ENCODE results near the gene PRR30. TPM values are rescaled to one million over a fixed set of nuclear protein-coding genes. Genes with fewer than 3 reads are reported as not detected.
A peak's percentile ranks its signal among the peaks of the same experiment; 100 is the strongest.

Gene PRR30
- total RNA-seq, 1 experiment from 2014 or later: not detected

- TF ChIP-seq ZNF274 (IDR thresholded peaks at IDR 0.05; ENCODE audit: low read depth, low read length) (no peak), POLR2A (IDR thresholded peaks at IDR 0.05; ENCODE audit: borderline replicate concordance, extremely low read depth, insufficient read depth, insufficient read length) (no peak)
These were observed 50.6 kb downstream of the PRR30 start (continued) for GRCh38 chr2:27088634-27089033.

GRCh38 chr2:27087823-27088410 lies 51.3 kb downstream of the PRR30 start:
- Histone ChIP-seq H4K20me1 (ENCODE audit: insufficient read depth) (no peaks in the 10 kb centered on the region), H3K9me3 (ENCODE audit: control insufficient read depth in 1 of 2, insufficient read depth in 1 of 2, low read depth in 1 of 2, low read length in 2 of 2) (no peaks in the 10 kb centered on the region), H3K79me2 (ENCODE audit: insufficient read depth, low read length) (no peaks in the 10 kb centered on the region), H3K9ac (ENCODE audit: low read length) (no peak overlapping the region), H3K4me2 (ENCODE audit: low read length) (peak overlapping the region; percentile 98; the same call in 1 of the 2 replicates), H3K27ac (ENCODE audit: low read depth, low read length) (no peak overlapping the region), H3K9me2 (ENCODE audit: insufficient read depth) (no peaks in the 10 kb centered on the region), H3K27me3 (ENCODE audit: insufficient read depth, low read length) (no peaks in the 10 kb centered on the region), H3K4me1 (ENCODE audit: control insufficient read depth in 1 of 2, insufficient read depth in 2 of 2, low read length in 2 of 2) (peaks cover 5 to 26% of the 10 kb centered on the region in 2 experiments), H2AFZ (ENCODE audit: low read depth, low read length, poor library complexity, severe bottlenecking) (no peak overlapping the region), H3K4me3 (replicated peaks in 1 of 2; ENCODE audit: low read depth in 1 of 2, low read length in 2 of 2) (no peak overlapping the region), H3K36me3 (ENCODE audit: control insufficient read depth in 1 of 2, insufficient read depth in 2 of 2, low read length in 2 of 2) (no peaks in the 10 kb centered on the region)
- ChIA-PET RAD21 (ENCODE audit: low non-redundant PET in 1 of 2, low total read pairs in 2 of 2, uncharacterized antibody in 2 of 2, unreplicated experiment in 2 of 2) (no interaction called here), CTCF (interaction anchor here (0.8 to 2.6 kb wide), 6 partner anchors 12 to 242 kb away, joined by 4 to 14 read pairs (median 6); no protein-coding TSS in a partner anchor), POLR2A (interaction anchor here (0.7 kb wide), 1 partner anchor 21 kb away, joined by 3 read pairs; no protein-coding TSS in a partner anchor)
- ATAC-seq: no peak
- BruUV-seq (replicated peaks): TSS peak; percentile 52
- DNase-seq (ENCODE audit: low read depth, low spot score): no peak
- intact Hi-C loops (cut with micrococcal nuclease): loop anchor here (2.0 kb wide), 1 partner anchor 241 kb away; no protein-coding TSS in a partner anchor
- no peak for TF ChIP-seq ATF3 (IDR thresholded peaks at IDR 0.05)
- TF ChIP-seq ELF1 (IDR thresholded peaks at IDR 0.05; ENCODE audit: borderline replicate concordance, low read depth): no peak

Other genes with a start within 250 kb of the PRR30 start
- gene MAPRE3, start 168.8 kb downstream of the PRR30 start, total RNA-seq (2021; ENCODE audit: unreplicated experiment): 12.1 TPM
- 69.8 TPM for gene TMEM214, start 106.4 kb downstream of the PRR30 start, total RNA-seq (2021; ENCODE audit: unreplicated experiment)
- gene AGBL5, start 87.7 kb downstream of the PRR30 start, total RNA-seq (2021; ENCODE audit: unreplicated experiment): 40.0 TPM
- gene OST4, start 67.8 kb downstream of the PRR30 start, total RNA-seq (2021; ENCODE audit: unreplicated experiment): 187 TPM
- gene EMILIN1, start 60.8 kb downstream of the PRR30 start, total RNA-seq (2021; ENCODE audit: unreplicated experiment): 0.59 TPM
- 6.7 TPM for gene KHK, start 52.6 kb downstream of the PRR30 start, total RNA-seq (2021; ENCODE audit: unreplicated experiment)
- 4.0 TPM for gene CGREF1, start 20.3 kb downstream of the PRR30 start, total RNA-seq (2021; ENCODE audit: unreplicated experiment)
- not detected for gene ABHD1, start 15.6 kb downstream of the PRR30 start, total RNA-seq (2021; ENCODE audit: unreplicated experiment)
- 54.2 TPM for gene PREB, start 4.8 kb downstream of the PRR30 start, total RNA-seq (2021; ENCODE audit: unreplicated experiment)
- not detected for gene TCF23, start 9.6 kb upstream of the PRR30 start, total RNA-seq (2021; ENCODE audit: unreplicated experiment)
- 93.6 TPM for gene ATRAID, start 72.6 kb upstream of the PRR30 start, total RNA-seq (2021; ENCODE audit: unreplicated experiment)
- gene SLC5A6, start 72.9 kb upstream of the PRR30 start, total RNA-seq (2021; ENCODE audit: unreplicated experiment): 55.4 TPM
- gene CAD, start 78.0 kb upstream of the PRR30 start, total RNA-seq (2021; ENCODE audit: unreplicated experiment): 114 TPM
- 20.5 TPM for gene SLC30A3, start 123.6 kb upstream of the PRR30 start, total RNA-seq (2021; ENCODE audit: unreplicated experiment)
- gene DNAJC5G, start 136.0 kb upstream of the PRR30 start, total RNA-seq (2021; ENCODE audit: unreplicated experiment): 2.5 TPM
- 2.0 TPM for gene TRIM54, start 143.0 kb upstream of the PRR30 start, total RNA-seq (2021; ENCODE audit: unreplicated experiment)
- 8.0 TPM for gene UCN, start 169.0 kb upstream of the PRR30 start, total RNA-seq (2021; ENCODE audit: unreplicated experiment)
- gene MPV17, start 183.7 kb upstream of the PRR30 start, total RNA-seq (2021; ENCODE audit: unreplicated experiment): 55.4 TPM
- 88.2 TPM for gene GTF3C2, start 217.4 kb upstream of the PRR30 start, total RNA-seq (2021; ENCODE audit: unreplicated experiment)
- 43.8 TPM for gene EIF2B4, start 230.9 kb upstream of the PRR30 start, total RNA-seq (2021; ENCODE audit: unreplicated experiment)
- gene SNX17, start 231.2 kb upstream of the PRR30 start, total RNA-seq (2021; ENCODE audit: unreplicated experiment): 90.5 TPM
- 12.8 TPM for gene ZNF513, start 241.3 kb upstream of the PRR30 start, total RNA-seq (2021; ENCODE audit: unreplicated experiment)

Data from HCT116 (cell line).